ENCODE results near the gene ADGRG7.
A peak's percentile ranks its signal among the peaks of the same experiment; 100 is the strongest.

ADGRG7 gene

DNA sequence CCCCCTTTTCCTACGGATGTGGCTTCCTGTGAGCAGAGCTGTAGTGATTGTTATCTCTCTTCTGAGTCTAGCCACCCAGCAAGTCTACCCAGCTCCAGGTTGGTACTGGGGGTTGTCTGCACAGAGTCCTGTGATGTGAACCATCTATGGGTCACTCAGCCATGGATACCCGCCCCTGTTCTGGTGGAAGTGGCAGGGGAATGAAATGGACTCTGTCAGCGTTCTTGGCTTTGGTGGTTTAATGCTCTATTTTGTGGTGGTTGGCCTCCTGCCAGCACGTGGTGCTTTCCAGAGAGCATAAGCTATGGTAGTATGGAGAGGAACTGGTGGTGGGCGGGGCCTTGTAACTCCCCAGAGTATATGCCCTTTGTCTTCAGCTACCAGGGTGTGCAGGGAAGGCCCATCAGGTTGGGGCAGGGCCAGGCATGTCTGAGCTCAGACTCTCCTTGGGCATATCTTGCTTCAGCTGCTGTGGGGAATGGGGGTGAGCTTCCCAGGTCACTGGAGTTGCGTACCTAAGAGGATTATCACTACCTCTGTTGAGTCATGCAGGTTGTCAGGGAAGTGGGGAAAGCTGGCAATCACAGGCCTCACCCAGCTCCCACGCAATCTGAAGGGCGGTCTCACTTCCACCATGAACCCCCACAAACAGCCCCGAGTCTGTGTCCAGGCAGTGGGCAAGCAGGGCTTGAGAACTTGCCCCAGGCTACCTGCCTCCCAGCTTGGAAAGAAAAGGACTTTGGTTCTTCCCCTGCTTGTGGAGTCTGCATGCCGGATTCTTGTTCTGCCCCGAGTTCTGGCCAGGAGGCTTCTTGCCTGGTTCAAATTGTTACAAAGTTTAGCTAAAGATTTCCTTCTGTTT lies 9.0 kb upstream of the ADGRG7 start:
- TF ChIP-seq, protein P1, sequence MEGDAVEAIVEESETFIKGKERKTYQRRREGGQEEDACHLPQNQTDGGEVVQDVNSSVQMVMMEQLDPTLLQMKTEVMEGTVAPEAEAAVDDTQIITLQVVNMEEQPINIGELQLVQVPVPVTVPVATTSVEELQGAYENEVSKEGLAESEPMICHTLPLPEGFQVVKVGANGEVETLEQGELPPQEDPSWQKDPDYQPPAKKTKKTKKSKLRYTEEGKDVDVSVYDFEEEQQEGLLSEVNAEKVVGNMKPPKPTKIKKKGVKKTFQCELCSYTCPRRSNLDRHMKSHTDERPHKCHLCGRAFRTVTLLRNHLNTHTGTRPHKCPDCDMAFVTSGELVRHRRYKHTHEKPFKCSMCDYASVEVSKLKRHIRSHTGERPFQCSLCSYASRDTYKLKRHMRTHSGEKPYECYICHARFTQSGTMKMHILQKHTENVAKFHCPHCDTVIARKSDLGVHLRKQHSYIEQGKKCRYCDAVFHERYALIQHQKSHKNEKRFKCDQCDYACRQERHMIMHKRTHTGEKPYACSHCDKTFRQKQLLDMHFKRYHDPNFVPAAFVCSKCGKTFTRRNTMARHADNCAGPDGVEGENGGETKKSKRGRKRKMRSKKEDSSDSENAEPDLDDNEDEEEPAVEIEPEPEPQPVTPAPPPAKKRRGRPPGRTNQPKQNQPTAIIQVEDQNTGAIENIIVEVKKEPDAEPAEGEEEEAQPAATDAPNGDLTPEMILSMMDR (IDR thresholded peaks at IDR 0.05; ENCODE audit: insufficient read depth, low read depth, low read length, missing control alignments), result no peak
- H3K4me3 ChIP-seq (ENCODE audit: low read depth, low read length), result no peak overlapping the region
- DNase-seq (ENCODE audit: low read depth), result peak; percentile 54

DNA sequence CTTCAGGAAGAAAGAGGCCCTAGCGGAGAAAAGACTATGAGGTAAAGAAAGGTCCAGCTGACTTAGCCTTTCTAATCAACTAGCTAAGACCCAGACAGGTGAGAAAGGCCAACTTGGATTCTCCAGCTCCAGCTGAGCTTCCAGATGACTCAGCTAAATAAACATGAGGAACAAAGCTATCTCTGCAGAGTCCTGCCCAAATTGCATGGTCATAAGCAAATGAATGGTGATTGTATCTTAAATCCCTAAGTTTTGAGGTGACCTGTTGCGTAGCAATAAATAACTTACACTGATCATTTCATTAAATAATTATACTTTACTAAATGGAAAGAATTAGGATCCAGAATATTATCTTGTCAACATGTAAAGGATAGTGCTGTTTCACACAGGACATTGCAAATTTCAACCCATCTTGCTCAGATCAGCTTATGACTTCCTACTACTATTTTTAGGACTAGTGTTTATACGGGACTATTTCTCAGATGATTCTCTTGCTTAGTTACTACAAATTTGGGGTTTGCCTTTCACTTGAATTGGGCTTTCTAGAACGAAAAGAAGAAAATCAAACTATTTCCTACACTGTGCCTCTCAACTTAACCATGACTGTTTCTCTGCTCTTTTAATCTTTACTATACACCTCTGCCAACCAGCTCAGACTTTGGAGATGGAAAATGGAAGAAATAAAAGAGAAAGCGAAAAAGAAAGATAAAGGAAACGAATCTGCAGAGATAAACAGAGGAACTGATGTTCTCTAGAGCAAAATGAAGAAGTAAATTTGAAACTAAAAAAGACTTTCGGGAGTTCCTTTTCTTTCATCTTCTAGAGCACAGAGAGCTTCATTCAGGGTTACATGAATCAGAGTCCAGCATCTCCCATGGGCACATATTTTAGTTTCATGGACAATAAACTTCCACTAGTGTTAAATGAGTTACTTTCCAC lies 6.6 kb upstream of the ADGRG7 start:
- peak overlapping the region; percentile 43 for H3K4me3 ChIP-seq (ENCODE audit: low read depth, low read length)
- DNase-seq (ENCODE audit: low read depth), result peak; percentile 37
- TF ChIP-seq, protein P1 (IDR thresholded peaks at IDR 0.05; ENCODE audit: insufficient read depth, low read depth, low read length, missing control alignments), result no peak

DNA sequence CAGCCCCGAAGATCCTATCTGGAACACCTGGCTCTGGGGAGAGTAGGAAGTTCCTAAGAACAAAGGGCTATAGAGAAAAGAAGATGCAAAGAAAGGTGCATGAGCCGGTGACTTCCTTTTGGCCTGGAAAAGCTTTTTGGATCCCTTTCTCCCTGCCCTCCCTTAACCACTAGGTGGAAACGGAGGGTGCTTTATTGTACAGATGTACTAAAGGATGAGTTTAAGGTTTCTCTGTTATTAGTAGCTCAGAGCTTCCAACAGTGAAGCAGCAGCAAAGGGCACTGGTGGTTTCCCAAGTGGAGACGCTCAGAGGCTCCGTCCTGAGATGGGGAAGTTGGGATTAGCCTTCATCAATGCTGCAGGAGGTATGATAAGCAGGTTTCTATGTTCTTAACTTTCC lies 5.9 kb upstream of the ADGRG7 start:
- DNase-seq (ENCODE audit: low read depth), result peak; percentile 51
- TF ChIP-seq, protein P1 (IDR thresholded peaks at IDR 0.05; ENCODE audit: insufficient read depth, low read depth, low read length, missing control alignments), result peak; percentile 38
- peak overlapping the region; percentile 43 for H3K4me3 ChIP-seq (ENCODE audit: low read depth, low read length)

DNA sequence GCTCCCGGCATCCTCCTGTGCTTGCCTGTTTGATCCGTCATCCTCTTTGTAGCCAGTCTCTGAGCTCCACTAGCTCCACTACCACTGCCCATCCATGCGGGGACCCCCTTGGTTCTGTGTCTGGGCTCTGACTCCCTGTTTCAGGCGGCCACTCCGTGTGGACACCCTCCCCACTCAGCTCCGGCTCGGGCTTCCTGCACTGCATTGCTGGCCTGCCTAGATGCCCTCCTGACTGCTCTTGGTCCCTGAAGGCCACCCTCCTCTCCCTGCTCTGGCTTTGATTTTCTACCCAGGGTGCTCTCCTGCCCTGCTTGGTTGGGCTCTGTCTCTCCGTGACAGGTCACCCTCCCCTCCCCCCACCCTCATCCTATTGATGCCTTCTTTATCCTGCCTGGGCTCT lies 4.0 kb upstream of the ADGRG7 start:
- TF ChIP-seq, protein P1 (IDR thresholded peaks at IDR 0.05; ENCODE audit: insufficient read depth, low read depth, low read length, missing control alignments), result no peak
- H3K4me3 ChIP-seq (ENCODE audit: low read depth, low read length), result no peak overlapping the region
- no peak for DNase-seq (ENCODE audit: low read depth)

DNA sequence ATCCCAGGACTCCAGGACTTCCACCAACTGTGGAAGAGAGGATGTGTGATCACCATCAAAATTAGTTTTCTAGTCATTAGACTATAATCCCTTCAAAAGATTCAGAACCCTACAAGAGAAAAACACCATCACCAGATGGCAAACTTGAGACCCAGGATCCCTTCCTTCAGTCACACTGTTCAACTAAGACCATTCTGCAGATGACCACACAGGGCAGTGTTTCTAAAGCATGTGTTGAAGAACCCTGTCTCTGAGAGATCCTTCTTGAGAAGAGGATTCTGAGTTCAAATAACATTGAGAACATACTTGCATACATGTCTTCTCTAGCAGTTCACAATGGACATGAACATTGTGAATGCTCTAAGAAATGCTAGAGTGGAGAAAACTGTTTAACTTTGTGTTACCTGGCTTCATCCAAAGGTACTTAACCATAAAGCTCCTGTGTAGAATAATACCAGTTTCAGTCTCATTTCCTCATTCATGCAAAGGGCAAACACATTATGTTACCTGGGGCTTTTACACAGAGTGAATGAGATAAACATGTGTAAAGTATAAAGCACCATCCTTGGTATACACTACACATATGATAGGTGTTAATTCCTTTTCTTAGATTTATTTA lies 2.4 kb upstream of the ADGRG7 start:
- TF ChIP-seq, protein P1 (IDR thresholded peaks at IDR 0.05; ENCODE audit: insufficient read depth, low read depth, low read length, missing control alignments), result no peak
- H3K4me3 ChIP-seq (ENCODE audit: low read depth, low read length), result no peak overlapping the region
- peak; percentile 50 for DNase-seq (ENCODE audit: low read depth)

DNA sequence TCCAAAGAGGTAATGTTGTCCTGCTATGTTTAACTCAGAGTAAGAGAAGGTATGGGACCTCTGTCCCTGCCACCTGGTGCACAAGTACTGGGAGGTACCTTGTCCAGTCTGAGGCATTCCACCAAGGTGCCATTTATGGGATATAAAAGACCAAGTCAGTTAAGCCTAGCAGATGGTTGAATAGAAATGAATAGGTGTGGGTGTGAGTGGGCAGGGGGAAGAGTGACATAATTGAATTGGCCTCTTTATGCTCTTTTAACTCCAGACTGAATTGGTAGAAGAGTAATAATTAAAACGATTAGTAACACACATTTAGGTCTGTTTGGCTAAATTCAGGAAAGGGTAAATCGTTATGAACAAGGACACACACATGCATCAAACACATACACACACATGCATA lies 562 bp downstream of the ADGRG7 start:
- DNase-seq (ENCODE audit: low read depth), result no peak
- no peak overlapping the region for H3K4me3 ChIP-seq (ENCODE audit: low read depth, low read length)
- TF ChIP-seq, protein P1 (IDR thresholded peaks at IDR 0.05; ENCODE audit: insufficient read depth, low read depth, low read length, missing control alignments), result no peak

Measured in GM12865 (cell line).